T1000 (cell line): Measurements from ENCODE around the gene CYP11A1.
"Not testable (repeated sequence)": the region's sequence is repeated elsewhere in the genome, so short reads cannot be mapped to it uniquely, and the experiment has no call there.

Source experiments
- DNase-seq: peaks from one replicate; lab custom pipeline; 2025; ENCODE audit warnings: mixed read lengths; lab: John Stamatoyannopoulos, UW

Gene CYP11A1

DNA sequence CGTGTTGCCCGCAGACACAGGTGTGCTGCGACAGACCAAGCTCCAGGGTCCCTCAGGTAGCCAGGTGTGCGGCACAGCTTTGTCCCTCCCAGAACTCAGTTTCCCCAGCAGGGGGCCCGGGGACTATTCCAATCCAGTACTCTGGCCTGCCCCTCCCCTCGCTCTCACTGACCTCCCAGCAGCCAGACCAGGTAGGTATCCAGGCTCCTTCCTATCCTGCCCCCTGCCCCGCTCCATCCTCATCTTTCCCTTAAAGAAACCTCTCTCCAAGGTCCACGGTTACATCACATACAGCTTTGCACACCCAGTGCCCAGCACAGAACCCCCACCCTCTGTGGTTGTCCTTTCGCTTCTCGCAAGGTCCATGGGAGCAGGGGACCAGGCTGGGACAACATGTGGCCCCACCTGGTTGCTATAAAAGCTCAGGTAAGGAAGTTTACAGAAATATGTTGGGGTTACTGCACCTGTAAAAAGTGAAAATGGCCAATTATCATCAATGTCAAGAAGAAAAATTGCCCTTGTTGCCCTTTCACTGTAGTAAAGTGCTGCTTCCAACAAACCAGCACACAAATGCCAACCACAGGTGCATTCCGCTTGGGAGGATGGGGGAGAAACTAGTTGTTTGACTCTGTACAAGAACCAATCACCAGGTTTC, 7.3 kb upstream of the CYP11A1 start:
- DNase-seq: no peak

DNA sequence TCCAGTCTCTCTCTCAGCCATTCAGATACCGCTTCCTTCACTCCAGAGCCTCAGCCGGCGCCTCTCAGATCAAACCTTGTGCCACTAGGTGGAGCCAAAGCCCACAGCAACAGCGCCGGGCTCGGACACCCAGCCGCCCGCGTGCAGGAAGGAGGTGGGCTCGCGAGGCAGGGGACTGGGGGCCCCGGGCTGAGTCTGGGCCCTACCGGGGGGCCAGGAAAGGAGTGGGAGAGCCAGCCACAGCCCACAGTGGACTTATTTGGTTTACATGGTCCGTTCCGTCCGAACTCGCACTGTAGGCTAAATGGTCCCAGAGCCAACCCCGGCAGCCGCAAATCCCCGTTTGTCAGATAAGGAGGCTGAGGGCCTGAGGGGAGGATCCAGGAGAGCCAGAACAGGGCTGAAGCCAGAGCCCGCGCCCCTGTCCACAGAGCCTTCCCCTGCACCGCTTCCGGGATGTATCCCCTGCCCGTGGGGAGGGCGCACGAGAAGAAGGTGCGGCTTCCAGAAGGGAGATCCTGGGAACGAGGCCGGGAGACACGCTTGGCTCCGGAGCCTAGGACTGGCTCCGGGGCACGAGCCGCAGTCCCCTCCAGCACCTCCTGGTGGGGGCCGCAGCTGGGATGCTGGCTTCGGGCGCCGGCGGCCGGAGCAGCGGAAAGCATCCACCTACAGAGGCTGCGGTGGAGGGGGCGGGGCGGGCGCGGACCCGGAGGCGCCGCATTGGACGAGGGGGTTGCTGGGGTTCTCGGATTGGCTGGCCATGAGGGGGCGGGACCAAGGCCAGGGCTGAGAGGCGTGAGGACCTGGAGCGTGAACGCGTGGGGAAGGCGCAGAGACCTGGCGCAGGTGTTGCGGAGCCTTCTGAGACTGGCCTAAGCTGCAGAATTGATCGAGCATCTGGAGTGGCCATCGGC, 6.5 kb upstream of the CYP11A1 start:
- DNase-seq: peak; percentile 73

DNA sequence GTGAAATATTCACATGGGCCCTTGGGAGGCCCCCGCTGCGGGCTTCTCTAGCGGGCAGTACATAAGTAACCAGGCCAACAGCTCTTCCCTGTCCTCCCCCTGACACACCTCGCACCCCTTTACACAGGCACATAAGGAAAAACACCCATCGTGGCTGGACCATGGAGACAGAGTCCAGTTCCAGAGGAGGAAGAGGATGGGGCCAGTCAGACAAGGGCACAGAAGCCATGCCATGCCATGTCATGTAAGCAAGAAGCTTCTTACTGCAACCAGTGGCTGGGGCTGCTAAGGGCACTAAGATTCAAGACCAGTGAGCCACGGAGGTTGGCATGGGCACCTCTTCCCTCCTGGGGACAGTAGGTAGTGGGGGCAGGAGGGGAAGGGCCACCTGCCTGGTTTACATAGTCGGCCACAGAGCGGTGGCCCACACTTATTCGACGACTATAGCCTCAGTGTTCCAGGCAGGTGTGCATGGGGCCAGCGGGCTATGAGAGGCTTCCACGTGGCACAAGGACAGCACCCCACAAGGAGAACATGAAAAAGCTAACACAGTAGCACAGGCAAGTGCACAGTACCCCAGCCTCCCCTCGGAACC, 5.7 kb upstream of the CYP11A1 start:
- DNase-seq: no peak

DNA sequence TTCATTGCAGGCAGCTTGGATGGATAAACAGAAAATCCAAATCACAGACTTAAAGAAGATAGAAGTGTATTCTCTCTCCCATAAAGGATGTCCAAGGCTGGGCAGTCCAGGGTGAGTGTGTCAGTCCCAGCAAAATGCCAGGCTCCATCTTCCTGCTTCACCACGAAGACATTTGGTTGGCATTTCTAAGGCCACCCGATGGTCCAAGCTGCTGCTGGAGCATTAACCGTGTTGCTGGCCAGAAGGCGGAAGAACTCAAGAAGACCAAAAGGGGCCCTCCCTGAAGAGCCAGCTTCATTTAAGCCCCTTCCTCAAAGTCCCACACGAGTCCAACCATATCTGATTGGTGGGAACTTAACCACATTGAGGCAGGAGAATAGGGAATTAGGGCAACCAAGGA, 3.0 kb upstream of the CYP11A1 start:
- no peak for DNase-seq

DNA sequence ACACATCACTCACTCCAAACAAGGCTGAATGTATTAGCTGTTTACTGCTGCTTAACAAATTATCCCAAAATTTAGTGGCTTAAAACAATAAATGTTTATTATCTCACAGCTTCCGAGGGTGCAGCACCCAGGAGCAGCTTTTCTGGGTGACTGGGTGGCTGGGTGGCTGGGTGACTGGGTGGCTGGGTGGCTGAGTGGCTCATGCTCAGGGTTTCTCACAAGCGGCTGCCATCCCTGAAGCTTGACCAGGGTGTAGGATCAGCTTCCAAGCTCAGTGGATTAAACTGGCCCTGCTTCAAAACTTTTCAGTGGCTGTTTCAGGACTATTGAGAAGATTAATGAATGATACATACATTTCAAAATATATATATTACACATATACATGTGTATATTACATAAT, 2.3 kb upstream of the CYP11A1 start:
- no peak for DNase-seq

DNA sequence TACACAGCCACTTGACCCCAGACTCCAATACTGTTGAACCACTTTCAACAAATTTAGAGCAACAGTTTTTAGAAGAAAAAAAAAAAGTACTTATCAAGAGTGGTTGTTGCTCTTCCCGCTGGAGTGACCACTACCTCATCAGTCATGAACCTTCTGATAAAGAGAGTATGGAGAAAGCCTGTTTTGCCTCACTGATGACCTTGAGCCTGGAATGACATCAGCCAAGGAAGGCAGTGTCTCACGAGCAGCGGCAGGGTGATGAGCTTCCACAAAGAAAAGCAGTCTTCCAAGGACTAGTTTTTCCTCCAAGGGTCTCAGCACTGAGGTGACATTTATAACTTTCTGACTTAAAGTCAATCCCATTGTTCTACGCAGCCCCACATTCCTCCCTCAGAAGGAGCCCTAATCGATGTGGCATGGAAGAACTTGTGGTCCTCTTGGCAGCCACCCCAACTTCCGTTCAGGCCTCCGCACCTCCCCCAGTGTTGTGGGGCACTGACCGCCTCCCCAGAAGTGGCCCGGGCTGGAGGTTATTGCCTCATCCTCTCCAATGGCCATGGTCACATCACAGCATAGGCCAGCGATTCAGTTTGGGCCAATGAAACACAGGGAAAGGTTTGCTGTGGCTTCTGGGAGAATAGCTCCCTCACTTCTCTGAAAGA, 1.8 kb upstream of the CYP11A1 start:
- no peak for DNase-seq

DNA sequence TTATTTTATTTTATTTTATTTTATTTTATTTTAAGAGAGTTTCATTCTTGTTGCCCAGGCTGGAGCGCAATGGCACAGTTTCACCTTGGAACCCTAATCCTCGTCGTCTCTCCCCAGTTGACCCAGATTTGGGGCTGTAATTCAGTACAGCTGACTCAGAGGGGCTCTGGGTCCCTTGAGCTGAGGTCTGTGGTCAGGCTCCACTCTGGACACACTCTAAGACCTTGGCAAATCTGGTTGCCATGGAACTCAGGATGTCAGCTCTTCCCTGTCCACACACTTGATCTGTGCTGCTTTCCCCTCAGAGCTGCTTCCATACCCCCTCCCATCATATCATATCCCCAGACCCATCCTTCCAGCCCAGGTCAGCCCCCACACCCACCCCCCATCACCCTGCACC, 675 bp upstream of the CYP11A1 start:
- DNase-seq: no peak

DNA sequence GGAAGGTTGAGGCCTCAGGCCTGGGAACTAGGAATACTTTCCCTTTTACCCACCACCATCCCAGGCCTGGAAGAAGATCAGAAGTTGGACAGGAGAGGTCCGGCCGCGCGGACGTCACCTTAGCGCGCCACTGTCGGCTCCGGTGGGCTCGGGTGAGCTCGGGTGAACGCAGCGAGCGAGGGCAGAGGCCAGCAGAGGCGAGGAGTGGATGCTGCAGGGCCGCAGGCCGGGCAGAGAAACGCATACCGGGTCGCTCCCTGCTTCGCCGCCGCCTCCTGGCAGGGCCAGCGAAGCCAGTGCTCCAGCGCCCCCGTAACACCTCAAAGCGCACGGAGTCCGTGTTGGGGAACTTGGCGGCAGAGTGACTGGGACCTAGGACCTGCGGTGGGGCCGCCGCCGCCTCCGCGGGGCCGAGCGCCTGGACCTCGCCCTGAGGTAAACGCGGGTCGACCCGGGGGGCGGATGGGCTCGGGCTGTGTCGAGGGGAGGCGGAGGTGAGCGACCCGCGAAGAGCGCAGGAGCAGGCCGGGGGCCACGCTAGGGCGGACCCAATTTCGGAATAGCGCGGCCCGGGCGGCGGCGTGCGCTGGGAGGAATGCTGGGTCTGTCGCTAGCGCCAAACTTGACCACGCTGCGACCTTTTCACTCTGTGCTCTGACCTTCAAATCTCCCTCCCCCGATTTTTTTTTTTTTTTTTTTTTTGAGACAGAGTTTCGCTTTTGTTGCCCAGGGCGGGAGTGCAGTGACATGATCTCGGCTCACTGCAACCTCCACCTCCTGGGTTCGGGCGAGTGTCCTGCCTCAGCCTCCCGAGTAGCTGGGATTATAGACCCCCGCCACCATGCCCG, 1.6 kb downstream of the CYP11A1 start:
- DNase-seq: no peak

DNA sequence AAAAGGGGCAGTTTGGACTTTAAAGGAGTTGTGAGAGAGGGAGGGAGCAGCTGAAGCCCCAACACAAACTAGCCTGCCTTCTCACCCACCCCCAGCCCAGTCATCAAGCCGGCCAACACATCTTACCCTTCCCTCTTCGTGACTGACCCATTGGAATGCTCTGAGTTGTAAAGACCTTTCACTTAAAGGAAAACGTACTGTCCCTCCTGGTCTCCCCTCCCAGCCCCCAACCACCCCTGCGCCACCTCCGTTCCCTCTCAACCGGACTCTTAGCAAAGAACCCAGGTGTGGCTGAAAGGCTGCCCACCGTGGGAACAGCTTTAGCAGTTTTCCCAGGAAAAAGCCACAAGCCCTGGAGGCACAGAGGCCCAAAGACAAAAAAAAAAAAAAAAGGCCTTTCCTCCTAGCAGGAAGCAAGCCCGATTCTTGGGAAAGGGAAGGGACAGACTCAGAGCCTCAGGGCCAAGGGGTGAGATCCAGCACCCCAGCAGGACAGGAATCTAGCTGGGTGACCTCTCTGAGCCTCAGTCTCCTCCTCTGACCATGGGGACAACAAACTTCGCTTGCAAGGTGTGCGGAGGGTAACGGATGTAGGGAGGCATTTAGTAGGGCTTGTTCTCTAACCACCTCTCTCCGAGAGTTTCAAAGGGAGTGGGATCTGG, 2.4 kb downstream of the CYP11A1 start:
- DNase-seq: no peak

DNA sequence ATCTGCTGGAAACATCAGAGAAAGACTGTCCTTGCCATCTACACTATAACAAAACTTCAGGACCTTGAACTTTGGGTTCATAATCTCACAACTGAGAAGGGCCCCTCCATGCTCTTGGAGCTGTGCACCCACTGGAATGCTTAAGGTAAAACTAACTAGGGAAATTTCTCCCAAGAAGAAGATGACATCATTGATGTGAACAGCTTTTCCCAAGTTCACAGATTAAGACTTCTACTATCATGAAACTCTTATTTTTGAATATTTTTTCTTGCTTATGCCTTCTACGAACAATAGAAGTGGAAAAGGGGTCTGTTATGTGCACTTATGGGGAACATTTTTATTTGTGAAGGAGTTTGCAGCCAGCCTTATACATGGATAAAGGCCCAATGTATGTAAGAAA, 5.0 kb downstream of the CYP11A1 start:
- no peak for DNase-seq

DNA sequence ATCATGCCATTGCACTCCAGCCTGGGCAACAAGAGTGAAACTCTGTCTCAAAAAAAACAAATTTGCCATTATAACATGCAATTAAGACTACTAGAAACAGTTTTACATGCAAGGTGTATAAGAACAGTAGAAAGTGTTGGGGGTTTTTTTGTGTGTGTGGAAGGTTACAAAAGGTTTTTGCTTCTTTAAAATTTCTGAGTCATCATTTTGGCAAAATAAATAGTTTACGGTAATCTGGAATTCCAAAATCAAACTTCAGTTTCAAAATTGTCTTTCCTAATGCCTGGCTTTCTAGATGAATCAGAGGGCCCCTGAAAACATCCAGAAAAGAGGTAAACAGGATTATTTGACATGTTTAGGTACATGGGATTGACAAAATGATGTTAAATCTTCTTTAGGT, 6.6 kb downstream of the CYP11A1 start:
- not testable (repeated sequence) for DNase-seq

DNA sequence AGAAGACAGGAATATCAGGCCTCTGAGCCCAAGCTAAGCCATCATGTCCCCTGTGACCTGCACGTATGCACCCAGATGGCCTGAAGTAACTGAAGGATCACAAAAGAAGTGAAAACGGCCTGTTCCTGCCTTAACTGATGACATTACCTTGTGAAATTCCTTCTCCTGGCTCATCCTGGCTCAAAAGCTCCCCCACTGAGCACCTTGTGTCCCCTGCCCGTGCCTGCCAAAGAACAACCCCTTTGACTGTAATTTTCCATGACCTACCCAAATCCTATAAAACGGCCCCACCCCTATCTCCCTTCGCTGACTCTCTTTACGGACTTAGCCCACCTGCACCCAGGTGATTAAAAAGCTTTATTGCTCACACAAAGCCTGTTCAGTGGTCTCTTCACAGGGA, 8.1 kb downstream of the CYP11A1 start:
- not testable (repeated sequence) for DNase-seq

DNA sequence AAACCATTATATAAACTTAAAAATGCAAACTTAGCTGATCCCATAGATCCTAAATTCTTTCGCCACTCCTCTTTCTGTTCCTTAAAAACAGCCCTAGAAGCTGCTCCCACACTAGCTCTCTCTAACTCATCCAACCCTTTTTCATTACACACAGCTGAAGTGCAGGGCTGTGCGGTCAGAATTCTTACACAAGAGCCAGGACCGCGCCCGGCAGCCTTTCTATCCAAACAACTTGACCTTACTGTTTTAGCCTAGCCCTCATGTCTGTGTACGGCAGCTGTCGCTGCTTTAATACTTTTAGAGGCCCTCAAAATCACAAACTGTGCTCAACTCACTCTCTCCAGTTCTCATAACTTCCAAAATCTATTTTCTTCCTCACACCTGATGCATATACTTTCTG, 9.9 kb downstream of the CYP11A1 start:
- DNase-seq: not testable (repeated sequence)

DNA sequence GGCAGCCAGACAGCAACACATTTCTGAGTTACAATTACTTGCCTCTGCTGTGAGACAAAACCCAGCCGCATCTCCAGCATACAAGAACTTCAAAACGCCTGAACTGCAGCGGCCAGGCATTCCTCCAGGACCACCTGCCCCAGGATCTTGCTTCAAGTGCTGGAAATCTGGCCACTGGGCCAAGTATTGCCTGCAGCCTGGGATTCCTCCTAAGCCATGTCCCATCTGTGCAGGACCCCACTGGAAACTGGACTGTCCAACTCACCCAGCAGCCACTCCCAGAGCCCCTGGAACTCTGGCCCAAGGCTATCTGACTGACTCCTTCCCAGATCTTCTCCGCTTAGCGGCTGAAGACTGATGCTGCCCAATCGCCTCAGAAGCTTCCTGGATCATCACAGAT, 11.4 kb downstream of the CYP11A1 start:
- DNase-seq: not testable (repeated sequence)

DNA sequence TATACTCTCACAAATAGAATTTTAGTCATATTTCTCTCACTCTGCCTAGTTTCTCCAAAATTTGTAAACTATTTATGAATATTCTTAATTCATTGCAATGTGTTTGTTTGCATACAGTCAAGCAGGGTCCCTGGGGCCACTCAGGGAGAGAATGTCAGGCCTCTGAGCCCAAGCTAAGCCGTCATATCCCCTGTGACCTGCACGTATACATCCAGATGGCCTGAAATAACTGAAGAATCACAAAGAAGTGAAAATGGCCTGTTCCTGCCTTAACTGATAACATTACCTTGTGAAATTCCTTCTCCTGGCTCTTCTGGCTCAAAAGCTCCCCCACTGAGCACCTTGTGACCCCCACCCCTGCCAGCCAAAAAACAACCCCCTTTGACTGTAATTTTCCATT, 13.5 kb downstream of the CYP11A1 start:
- DNase-seq: not testable (repeated sequence)

DNA sequence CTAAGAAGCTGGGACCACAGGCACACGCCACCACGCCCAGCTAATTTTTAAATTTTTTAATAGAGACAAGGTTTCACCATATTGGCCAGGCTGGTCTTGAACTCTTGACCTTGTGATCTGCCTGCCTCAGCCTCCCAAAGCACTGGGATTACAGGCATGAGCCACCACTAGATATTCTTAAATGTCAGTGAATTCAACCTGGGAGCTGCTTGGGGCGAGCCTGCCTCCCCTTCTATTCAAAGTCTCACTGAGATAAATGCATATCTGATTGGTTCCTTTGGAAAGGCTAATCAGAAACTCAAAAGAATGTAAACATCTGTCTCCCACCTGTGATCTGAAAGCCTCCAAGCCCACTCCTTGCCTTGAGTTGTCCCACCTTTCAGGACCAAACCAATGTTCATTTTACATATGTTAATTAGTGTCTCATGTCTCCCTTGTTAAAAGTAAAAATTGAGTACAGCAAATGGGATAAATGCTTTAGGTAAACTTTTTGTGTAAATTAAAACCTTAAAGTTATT, 15.0 kb downstream of the CYP11A1 start:
- DNase-seq: no peak

DNA sequence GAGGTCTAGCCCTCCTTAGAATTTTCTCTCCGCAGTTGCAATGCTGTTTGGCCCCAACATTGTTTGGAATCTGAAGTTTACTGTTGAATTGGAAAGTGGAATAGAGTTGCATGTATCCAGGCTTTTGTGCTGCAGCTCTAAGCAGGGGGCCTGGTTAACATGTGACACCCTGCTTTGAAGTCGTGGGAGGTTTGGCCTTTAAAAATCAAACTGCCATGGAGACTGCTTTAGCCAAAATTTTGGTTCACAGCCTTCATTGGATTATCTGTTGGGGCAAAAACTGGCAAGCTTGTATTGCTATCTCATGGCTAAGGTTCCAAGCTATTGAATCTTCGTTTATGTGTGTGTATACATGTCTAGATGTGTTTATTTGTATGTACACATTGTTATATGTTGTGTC, 15.8 kb downstream of the CYP11A1 start:
- DNase-seq: no peak

DNA sequence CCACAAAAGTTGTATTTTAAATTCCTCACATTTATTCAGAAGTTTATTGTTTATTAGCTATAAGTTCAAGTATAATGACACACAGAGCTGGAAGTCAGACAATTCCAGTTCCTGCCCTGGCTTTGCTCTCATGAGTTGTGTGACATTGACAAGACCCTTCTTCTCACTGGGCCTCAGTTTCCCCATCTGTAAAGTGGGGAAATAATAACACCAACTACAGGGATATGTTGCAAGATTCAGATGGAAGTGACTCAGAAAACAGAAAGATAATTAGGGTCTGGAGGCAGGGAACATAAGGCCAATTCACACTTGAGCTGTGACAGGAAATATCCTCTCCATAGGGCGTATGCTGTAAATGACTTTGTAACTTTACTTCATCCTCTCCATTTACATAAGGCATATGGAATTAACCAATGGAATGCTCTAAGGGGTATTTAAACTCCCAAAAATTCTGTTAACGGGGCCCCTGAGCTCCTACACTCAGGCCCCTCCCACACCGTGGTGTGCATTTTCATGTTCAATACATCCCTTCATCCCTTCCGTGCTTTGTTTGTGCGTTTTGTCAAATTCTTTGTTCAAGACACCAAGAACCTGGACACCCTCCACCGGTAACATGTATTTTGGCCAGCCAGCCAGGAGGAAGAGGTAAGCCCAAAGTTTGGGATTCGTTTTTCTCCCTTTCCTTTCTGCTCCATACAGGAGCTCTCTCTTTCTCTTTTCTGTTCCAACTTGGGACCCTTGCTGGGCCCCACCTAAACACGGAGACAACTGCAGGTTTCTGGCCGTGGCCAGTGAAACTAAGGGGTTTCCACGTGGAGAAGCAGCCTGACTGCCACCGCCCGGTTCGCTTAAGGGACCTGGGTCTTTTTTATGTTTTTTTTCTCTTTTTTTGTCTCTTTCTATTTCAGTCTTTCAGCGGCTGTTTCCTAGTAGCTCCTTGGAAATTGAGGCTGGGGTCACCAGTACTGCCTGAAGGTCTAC, 16.9 kb downstream of the CYP11A1 start:
- DNase-seq: no peak

DNA sequence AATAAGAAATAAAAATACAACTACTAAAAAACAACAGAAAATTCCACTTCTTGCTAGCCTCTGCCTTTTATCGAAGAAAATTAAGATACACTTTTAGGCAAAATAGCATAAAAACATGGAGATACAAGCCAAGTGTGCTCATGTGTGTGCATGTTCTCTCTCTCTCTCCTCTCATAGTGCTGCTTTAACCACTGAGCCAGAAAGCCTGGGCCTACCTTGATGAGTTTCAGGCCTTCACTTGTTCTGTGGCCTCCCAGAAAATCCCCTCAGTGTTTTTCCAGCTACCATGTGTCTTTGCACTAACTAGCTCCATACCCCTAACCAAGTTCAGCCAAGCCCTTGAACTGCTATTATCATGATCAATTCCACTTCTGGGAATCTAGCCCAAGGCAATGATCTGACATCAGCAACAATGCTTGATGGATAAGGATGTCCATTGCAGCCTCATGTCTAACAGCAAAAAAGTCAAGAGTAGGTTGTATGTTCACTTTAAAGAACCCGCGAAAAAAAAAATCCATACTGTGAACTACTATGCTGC, 18.1 kb downstream of the CYP11A1 start:
- no peak for DNase-seq
